ENCODE measurements around the gene LRIF1.
A peak's percentile ranks its signal among the peaks of the same experiment; 100 is the strongest.
"Not testable (repeated sequence)": the region's sequence is repeated elsewhere in the genome, so short reads cannot be mapped to it uniquely, and the experiment has no call there.

The LRIF1 gene

GRCh38 chr1:110952031-110952430, 11.7 kb downstream of the LRIF1 start:
- H3K4me3 ChIP-seq (replicated peaks; ENCODE audit: low read depth, low read length): no peak overlapping the region
- TF ChIP-seq CTCF (IDR thresholded peaks at IDR 0.05; ENCODE audit: low read length, missing control alignments): no peak
- DNase-seq (ENCODE audit: low read depth): no peak

DNA sequence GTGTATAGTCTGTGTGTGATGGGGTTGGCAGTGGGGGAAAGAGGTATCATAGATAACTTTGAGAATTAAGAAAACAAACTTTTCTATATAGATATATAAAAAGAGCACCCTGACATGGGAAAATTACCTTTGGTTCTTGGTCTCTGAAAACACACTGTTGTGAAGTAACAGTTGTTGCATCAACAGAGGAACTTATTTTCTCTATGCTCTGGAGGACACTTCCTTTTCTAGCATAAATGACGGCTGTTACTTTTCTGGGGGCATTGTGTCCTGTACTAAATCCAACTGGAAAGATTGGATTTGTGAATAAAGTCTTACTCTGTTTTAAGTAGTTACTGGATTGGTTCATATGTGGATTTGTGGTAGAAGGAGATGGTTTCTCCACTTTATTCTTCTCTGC, 12.6 kb downstream of the LRIF1 start:
- no peak overlapping the region for H3K4me3 ChIP-seq (replicated peaks; ENCODE audit: low read depth, low read length)
- TF ChIP-seq CTCF (IDR thresholded peaks at IDR 0.05; ENCODE audit: low read length, missing control alignments): no peak
- no peak for DNase-seq (ENCODE audit: low read depth)

DNA sequence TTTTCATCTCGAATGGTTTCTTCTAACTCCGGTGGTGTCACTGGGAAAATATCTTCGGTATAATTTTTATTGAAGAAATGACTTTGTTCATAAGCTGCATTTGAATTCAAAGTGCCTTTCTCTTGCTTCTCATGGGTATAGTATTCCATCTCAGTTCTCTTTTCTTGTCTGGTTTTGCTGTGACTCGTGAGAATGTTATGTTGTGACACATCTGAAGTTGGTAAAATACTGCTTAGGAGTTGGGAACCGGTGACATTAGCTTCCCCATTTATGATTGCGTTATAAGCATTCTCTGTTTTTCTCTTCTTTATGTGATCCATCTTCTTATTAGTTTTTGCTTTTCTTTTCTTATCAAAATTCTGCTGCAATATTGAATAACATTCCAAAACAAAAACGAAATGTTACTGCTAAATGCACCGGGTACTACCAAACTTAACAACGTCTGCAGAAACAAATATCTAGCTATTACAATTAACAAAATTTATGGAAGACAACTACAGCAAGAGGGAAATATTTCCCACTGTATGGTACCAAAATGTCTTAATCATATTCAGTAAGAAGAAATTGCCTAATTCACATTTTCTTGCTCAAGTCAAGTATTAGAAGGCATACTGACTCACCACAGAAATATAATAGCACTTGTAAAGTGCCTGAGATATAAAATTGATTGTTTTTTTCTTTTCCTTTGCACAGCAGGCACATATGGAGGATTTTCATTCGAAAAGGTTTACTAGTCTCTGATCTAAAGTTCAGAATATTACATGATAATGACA, 15.5 kb downstream of the LRIF1 start:
- no peak for TF ChIP-seq CTCF (IDR thresholded peaks at IDR 0.05; ENCODE audit: low read length, missing control alignments)
- DNase-seq (ENCODE audit: low read depth): peak; percentile 23
- H3K4me3 ChIP-seq (replicated peaks; ENCODE audit: low read depth, low read length): no peak overlapping the region

DNA sequence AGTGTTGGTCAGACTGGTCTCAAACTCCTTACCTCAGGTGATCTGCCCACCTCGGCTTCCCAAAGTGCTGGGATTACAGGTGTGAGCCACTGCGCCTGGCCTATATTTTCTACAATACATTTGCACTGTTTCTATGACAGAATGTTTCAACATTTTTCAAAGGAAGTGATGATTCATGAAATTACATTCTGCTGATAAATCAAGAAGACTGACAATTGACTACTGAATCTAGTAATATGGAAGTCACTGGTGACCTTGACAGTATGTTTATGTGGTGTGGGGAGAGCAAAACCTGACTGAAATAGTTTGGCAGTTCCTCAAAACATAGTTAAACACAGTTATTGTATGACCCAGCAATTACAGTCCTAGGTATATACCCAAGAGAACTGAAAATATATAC, 18.1 kb downstream of the LRIF1 start:
- H3K4me3 ChIP-seq (replicated peaks; ENCODE audit: low read depth, low read length): no peak overlapping the region
- DNase-seq (ENCODE audit: low read depth): peak; percentile 10

GRCh38 chr1:110944806-110945205, 18.9 kb downstream of the LRIF1 start:
- no peak for TF ChIP-seq CTCF (IDR thresholded peaks at IDR 0.05; ENCODE audit: low read length, missing control alignments)
- no peak overlapping the region for H3K4me3 ChIP-seq (replicated peaks; ENCODE audit: low read depth, low read length)
- no peak for DNase-seq (ENCODE audit: low read depth)

More for the DNA sequence above, 18.1 kb downstream of the LRIF1 start:
- TF ChIP-seq CTCF (IDR thresholded peaks at IDR 0.05; ENCODE audit: low read length, missing control alignments): no peak

DNA sequence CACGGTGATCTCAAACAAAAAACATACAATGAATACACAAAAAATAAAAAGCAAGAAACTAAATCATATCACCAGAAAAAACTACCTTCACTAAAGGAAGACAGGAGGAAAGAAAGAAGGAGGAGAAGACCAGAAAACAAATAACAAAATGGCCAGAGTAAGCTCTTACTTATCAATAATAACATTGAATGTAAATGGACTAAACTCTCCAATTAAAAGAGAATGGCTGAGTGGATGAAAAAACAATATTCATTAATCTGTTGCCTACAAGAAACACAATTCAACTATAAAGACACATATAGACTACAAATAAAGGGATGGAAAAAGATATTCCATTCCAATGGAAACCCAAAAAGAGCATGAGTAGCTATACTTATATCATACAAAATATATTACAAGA, 27.2 kb downstream of the LRIF1 start:
- TF ChIP-seq CTCF (IDR thresholded peaks at IDR 0.05; ENCODE audit: low read length, missing control alignments): no peak
- DNase-seq (ENCODE audit: low read depth): no peak
- no peak overlapping the region for H3K4me3 ChIP-seq (replicated peaks; ENCODE audit: low read depth, low read length)

DNA sequence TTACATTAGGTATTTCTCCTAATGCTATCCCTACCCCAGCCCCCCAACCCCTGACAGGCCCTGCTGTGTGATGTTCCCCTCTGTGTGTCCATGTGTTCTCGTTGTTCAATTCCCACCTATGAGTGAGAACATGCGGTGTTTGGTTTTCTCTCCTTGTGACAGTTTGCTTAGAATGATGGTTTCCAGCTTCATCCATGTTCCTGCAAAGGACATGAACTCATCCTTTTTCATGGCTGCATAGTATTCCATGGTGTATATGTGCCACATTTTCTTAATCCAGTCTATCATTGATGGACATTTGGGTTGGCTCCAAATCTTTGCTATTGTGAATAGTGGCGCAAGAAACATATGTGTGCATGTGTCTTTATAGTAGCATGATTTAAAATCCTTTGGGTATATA, 32.6 kb downstream of the LRIF1 start:
- H3K4me3 ChIP-seq (replicated peaks; ENCODE audit: low read depth, low read length); DNase-seq (ENCODE audit: low read depth): not testable (repeated sequence)

Measured in fibroblast of pulmonary artery (primary cell).